K562 (cell line): ENCODE results near the gene LIX1L. TPM values are rescaled to one million over a fixed set of nuclear protein-coding genes. Genes with fewer than 3 reads are reported as not detected.

Experiments used
- CBFA2T3 ChIP-seq: fragments of 450-650 bp; IDR thresholded peaks from 2 replicates; pipeline ENCODE4 v1.6.1; 2017
- CHD1 ChIP-seq: fragments of 200-600 bp; sonication (generic); IDR thresholded peaks from one replicate; pipeline ENCODE4 v1.6.1; 2012; ENCODE audit warnings: mild to moderate bottlenecking, moderate library complexity, low read length, inconsistent platforms
- CREB1 ChIP-seq, 2 experiments: sonication (generic) in 1 of 2; formaldehyde crosslinking in 1 of 2; IDR thresholded peaks; 2 replicates each; pipeline versions ENCODE4 v1.6.1 to v1.8.0; 2012 to 2022; ENCODE audit warnings: inconsistent platforms in 1 of 2, mild to moderate bottlenecking in 1 of 2, missing genetic modification reagents in 1 of 2, moderate library complexity in 1 of 2
- DPF2 ChIP-seq: fragments of 450-650 bp; IDR thresholded peaks from 2 replicates; pipeline ENCODE4 v1.6.1; 2016
- MEIS2 ChIP-seq: fragments of 450-650 bp; IDR thresholded peaks from 2 replicates; pipeline ENCODE4 v1.6.1; 2014; ENCODE audit warnings: mild to moderate bottlenecking; ENCODE audit not compliant: partially characterized antibody
- SMAD4 ChIP-seq: fragments of 250-450 bp; sonication (Bioruptor Pico); conservative IDR thresholded peaks from 2 replicates; pipeline ENCODE4 v1.8.0; 2021; ENCODE audit warnings: inconsistent platforms, mild to moderate bottlenecking, moderate library complexity
- SMARCE1 ChIP-seq: fragments of 450-650 bp; IDR thresholded peaks from 2 replicates; pipeline ENCODE4 v1.7.1; 2016; ENCODE audit warnings: mild to moderate bottlenecking
- THRA ChIP-seq: fragments of 450-650 bp; IDR thresholded peaks from 2 replicates; pipeline ENCODE4 v1.6.1; 2017; ENCODE audit warnings: mild to moderate bottlenecking, moderate library complexity
- TRIM25 ChIP-seq: fragments of 450-650 bp; IDR thresholded peaks from 2 replicates; pipeline ENCODE4 v1.7.0; 2016; ENCODE audit warnings: borderline replicate concordance
- ZBTB17 ChIP-seq: fragments of 450-650 bp; formaldehyde crosslinking; IDR thresholded peaks from 2 replicates; pipeline ENCODE4 v1.4.0; 2020; ENCODE audit warnings: mild to moderate bottlenecking
- ZBTB40 ChIP-seq, 2 experiments: fragments of 450-650 bp in 1 of 2; sonication (generic) in 1 of 2; formaldehyde crosslinking in 1 of 2; IDR thresholded peaks; 2 replicates each; pipeline versions ENCODE4 v1.7.1 to v1.9.0; 2016 to 2022; ENCODE audit warnings: inconsistent platforms in 1 of 2, mild to moderate bottlenecking in 1 of 2, missing genetic modification reagents in 1 of 2
- ZBTB7A ChIP-seq: IDR thresholded peaks from 2 replicates; pipeline ENCODE4 v1.6.1; 2011; ENCODE audit warnings: low read depth, mild to moderate bottlenecking, low read length, moderate library complexity, borderline replicate concordance; ENCODE audit not compliant: control insufficient read depth
- ZNF384 ChIP-seq: IDR thresholded peaks from 2 replicates; pipeline ENCODE4 v1.6.1; 2012; ENCODE audit warnings: low read depth, low read length, improper control_type of control experiment
- ZNF551 ChIP-seq: fragments of 250-450 bp; sonication (Bioruptor Pico); IDR thresholded peaks from 2 replicates; pipeline ENCODE4 v1.5.0; 2021; ENCODE audit warnings: mild to moderate bottlenecking, moderate library complexity
- ZSCAN32 ChIP-seq: fragments of 450-650 bp; formaldehyde crosslinking; IDR thresholded peaks from 2 replicates; pipeline ENCODE4 v1.4.0; 2020; ENCODE audit warnings: mild to moderate bottlenecking, moderate library complexity
- polyA plus RNA-seq, 8 experiments: library from polyadenylated mRNA; depleted of rRNA in 4 of 8; stranded (reverse) in 5 of 8; unstranded in 3 of 8; fragments of >200 nt; fragmentation: Nextera tagmentation in 2 of 8; fragmentation: Illumina TruSeq in 1 of 8; extraction: Ambion mirVana in 2 of 8; extraction: Trizol in 1 of 8; gene quantifications; 2 replicates each; pipeline versions ENCODE4 v1.2.1 to v1.2.3, GENCODE V29; 2011 to 2014; ENCODE audit warnings: inconsistent platforms in 1 of 8, missing spikeins in 1 of 8
- total RNA-seq, 7 experiments: library from RNA; depleted of rRNA in 6 of 7; stranded (reverse); fragments of >200 nt in 6 of 7; fragmentation: Illumina TruSeq in 2 of 7; extraction: Trizol in 2 of 7; gene quantifications; 2 replicates each; pipeline versions ENCODE4 v1.2.1 to v1.2.3, GENCODE V29; 2011 to 2021; ENCODE audit warnings: low replicate concordance in 1 of 7

The LIX1L gene
- total and polyA plus RNA-seq, 9 of the 15 experiments (the other 6 are each of a cell fraction or from before 2014, with no cell fraction given), result 4.6 to 26.5 (median 12.5) TPM

GRCh38 chr1:145957443-145958319 is at the start of gene LIX1L (continued):
- TF ChIP-seq ZSCAN32 (CRISPR knock-in tag) (0 out of 2 replicates have a peak, but pooled peaks have one; percentile 29), CREB1 (IDR thresholded peaks at IDR 0.05) (no peak), CREB1 (CRISPR knock-in tag; IDR thresholded peaks at IDR 0.05) (0 out of 2 replicates have a peak, but pooled peaks have one; percentile 15), ZNF551 (CRISPR knock-in tag) (no peak), CBFA2T3 (no peak), SMAD4 (CRISPR knock-in tag) (no peak), MEIS2 (peak; percentile 75), CHD1 (peak; percentile 58), ZBTB7A (peak; percentile 66; the same call in 1 of the 2 replicates), ZBTB40 (IDR thresholded peaks at IDR 0.05) (peak; percentile 11), ZBTB40 (CRISPR knock-in tag; IDR thresholded peaks at IDR 0.05) (no peak), DPF2 (0 out of 2 replicates have a peak, but pooled peaks have one; percentile 28), ZBTB17 (0 out of 2 replicates have a peak, but pooled peaks have one; percentile 33), SMARCE1 (no peak), THRA (no peak), ZNF384 (0 out of 2 replicates have a peak, but pooled peaks have one; percentile 24), TRIM25 (no peak)
